Upper lobe of left lung (tissue), 6 donors: ENCODE measurements around the gene RCBTB2. TPM values are rescaled to one million over a fixed set of nuclear protein-coding genes. Genes with fewer than 3 reads are reported as not detected.

Source experiments
- ATAC-seq, 2 donors: fragments of 200-7000 bp; cut with Tn5 transposase; one replicate each; pipeline ENCODE4 v1.9.1; 2022; ENCODE audit warnings: mild to moderate bottlenecking in 2 of 2, moderate library complexity in 2 of 2; ENCODE audit not compliant: low FRiP score in 2 of 2
- DNase-seq, 2 donors: peaks; one replicate each; pipeline ENCODE4 v3.0.0-alpha.2; 2019 to 2020
- H3K27ac ChIP-seq, 4 donors: fragments of 200-600 bp; sonication (generic); one replicate each; pipeline ENCODE4 v1.5.1; 2016 to 2019
- H3K27me3 ChIP-seq, 4 donors: fragments of 200-600 bp; sonication (generic); one replicate each; pipeline ENCODE4 v1.5.1; 2017 to 2019
- H3K36me3 ChIP-seq, 4 donors: fragments of 200-600 bp; sonication (generic); one replicate each; pipeline ENCODE4 v1.5.1; 2016 to 2019
- H3K4me1 ChIP-seq, 4 donors: fragments of 200-600 bp; sonication (generic); one replicate each; pipeline ENCODE4 v1.5.1; 2018 to 2019
- H3K4me3 ChIP-seq, 4 donors: fragments of 200-600 bp; sonication (generic); one replicate each; pipeline ENCODE4 v1.5.1; 2017 to 2019; ENCODE audit warnings: mild to moderate bottlenecking in 2 of 4, moderate library complexity in 1 of 4
- H3K9me3 ChIP-seq, 4 donors: fragments of 200-600 bp; sonication (generic); one replicate each; pipeline ENCODE4 v1.5.1; 2018 to 2019
- CTCF ChIP-seq, 6 experiments: fragments of 450-650 bp in 4 of 6; fragments of 200-600 bp in 2 of 6; sonication (generic) in 2 of 6; IDR thresholded peaks; one replicate each; pipeline ENCODE4 v1.5.1; 2016 to 2019; ENCODE audit warnings: antibody characterized with exemption in 6 of 6
- EP300 ChIP-seq, 4 donors: sonication (generic); formaldehyde crosslinking; IDR thresholded peaks; one replicate each; pipeline ENCODE4 v1.5.1; 2017; ENCODE audit warnings: antibody characterized with exemption in 4 of 4, control low read depth in 2 of 4
- POLR2A ChIP-seq, 4 donors: fragments of 450-650 bp; IDR thresholded peaks; one replicate each; pipeline ENCODE4 v1.5.1; 2016 to 2017; ENCODE audit warnings: antibody characterized with exemption in 4 of 4, mild to moderate bottlenecking in 2 of 4
- POLR2AphosphoS5 ChIP-seq, 2 donors: sonication (generic); formaldehyde crosslinking; IDR thresholded peaks; one replicate each; pipeline ENCODE4 v1.5.1; 2017; ENCODE audit warnings: antibody characterized with exemption in 2 of 2
- WGBS, 2 donors: methylation state at CpG; one replicate each; pipeline ENCODE4 v1.1.5; 2017 to 2018; 5-methylcytosine and 5-hydroxymethylcytosine counted together
- total RNA-seq, 6 donors: library from RNA; depleted of rRNA in 4 of 6; stranded (reverse); fragments of >200 nt in 4 of 6; gene quantifications; one replicate each; pipeline versions ENCODE4 v1.1.0 to v1.2.1, GENCODE V29; 2016 to 2021
- donor health status: DM: no; HTN: no; CAD: no; lungs with moderate emphysema.
- donor health status: DM: no; HTN: yes; CAD: no; lungs with severe emphysema.

Gene RCBTB2
- total RNA-seq, 6 donors from 2014 or later: 5.5 to 17.0 (median 9.9) TPM

- TF ChIP-seq EP300 (IDR thresholded peaks at IDR 0.05) (no peak), POLR2AphosphoS5 (IDR thresholded peaks at IDR 0.05) (no peak), CTCF (IDR thresholded peaks at IDR 0.05) (no peak), POLR2A (IDR thresholded peaks at IDR 0.05) (no peak)
- no peaks in the 10 kb centered on the region for H3K36me3 ChIP-seq
- H3K9me3 ChIP-seq: no peaks in the 10 kb centered on the region
- peak in 1 of 2 donors; percentile 43 for ATAC-seq
- DNase-seq: no peak
- H3K4me1 ChIP-seq: peaks cover 15 to 52% (median 34%) of the 10 kb centered on the region in 4 donors
- WGBS, 2 donors: 85 to 88% methylated on average over 5 of the region's 5 CpGs
- H3K27ac ChIP-seq: peak overlapping the region in 3 of 4 donors; percentile 44 to 49 (median 48)
- no peaks in the 10 kb centered on the region for H3K27me3 ChIP-seq
- no peak overlapping the region for H3K4me3 ChIP-seq
These were observed 41.3 kb upstream of the RCBTB2 start for GRCh38 chr13:48574041-48574796.

GRCh38 chr13:48573213-48574007, 40.5 kb upstream of the RCBTB2 start:
- H3K27me3 ChIP-seq: no peaks in the 10 kb centered on the region
- TF ChIP-seq EP300 (IDR thresholded peaks at IDR 0.05): no peak
- no peak for TF ChIP-seq POLR2A (IDR thresholded peaks at IDR 0.05)
- no peak for TF ChIP-seq CTCF (IDR thresholded peaks at IDR 0.05)
- TF ChIP-seq POLR2AphosphoS5 (IDR thresholded peaks at IDR 0.05): no peak
- peaks cover 23 to 50% (median 37%) of the 10 kb centered on the region in 4 donors for H3K4me1 ChIP-seq
- ATAC-seq: no peak
- no peaks in the 10 kb centered on the region for H3K36me3 ChIP-seq
- no peak overlapping the region for H3K4me3 ChIP-seq
- peak overlapping the region in 3 of 4 donors; percentile 44 to 87 (median 48) for H3K27ac ChIP-seq
- no peak for DNase-seq
- no peaks in the 10 kb centered on the region for H3K9me3 ChIP-seq
- WGBS, 2 donors: 41 to 52% methylated on average over 6 to 7 of the region's 7 CpGs

GRCh38 chr13:48571126-48571913, 38.4 kb upstream of the RCBTB2 start:
- Histone ChIP-seq H3K4me1 (peaks cover 25 to 59% (median 42%) of the 10 kb centered on the region in 4 donors), H3K27ac (peak overlapping the region; percentile 74 to 87 (median 79)), H3K27me3 (no peaks in the 10 kb centered on the region), H3K4me3 (peak overlapping the region in 2 of 4 donors; percentile 9 to 19), H3K9me3 (no peaks in the 10 kb centered on the region), H3K36me3 (no peaks in the 10 kb centered on the region)
- DNase-seq (no peak), ATAC-seq (peak in 1 of 2 donors; percentile 57)
- 35 to 43% methylated on average over 9 of the region's 9 CpGs for WGBS, 2 donors
- TF ChIP-seq CTCF (IDR thresholded peaks at IDR 0.05): no peak
- no peak for TF ChIP-seq POLR2AphosphoS5 (IDR thresholded peaks at IDR 0.05)
- no peak for TF ChIP-seq POLR2A (IDR thresholded peaks at IDR 0.05)
- no peak for TF ChIP-seq EP300 (IDR thresholded peaks at IDR 0.05)

GRCh38 chr13:48570216-48570828, 37.4 kb upstream of the RCBTB2 start:
- Histone ChIP-seq H3K36me3 (no peaks in the 10 kb centered on the region), H3K4me3 (no peak overlapping the region), H3K27ac (peak overlapping the region; percentile 74 to 87 (median 79)), H3K9me3 (no peaks in the 10 kb centered on the region), H3K4me1 (peaks cover 25 to 59% (median 42%) of the 10 kb centered on the region in 4 donors), H3K27me3 (no peaks in the 10 kb centered on the region)
- no peak for TF ChIP-seq EP300 (IDR thresholded peaks at IDR 0.05)
- TF ChIP-seq POLR2A (IDR thresholded peaks at IDR 0.05): peak in 1 of 4 donors; percentile 30
- no peak for TF ChIP-seq CTCF (IDR thresholded peaks at IDR 0.05)
- peak in 1 of 2 donors; percentile 18 for TF ChIP-seq POLR2AphosphoS5 (IDR thresholded peaks at IDR 0.05)
- ATAC-seq: peak in 1 of 2 donors; percentile 37
- peak in 1 of 2 donors; percentile 79 for DNase-seq
- 79 to 85% methylated on average over 8 of the region's 8 CpGs for WGBS, 2 donors
